ENCODE results near the gene KRT4. TPM values are rescaled to one million over a fixed set of nuclear protein-coding genes. Genes with fewer than 3 reads are reported as not detected.

Gene KRT4
- total RNA-seq, 1 experiment from 2014 or later, result not detected

DNA sequence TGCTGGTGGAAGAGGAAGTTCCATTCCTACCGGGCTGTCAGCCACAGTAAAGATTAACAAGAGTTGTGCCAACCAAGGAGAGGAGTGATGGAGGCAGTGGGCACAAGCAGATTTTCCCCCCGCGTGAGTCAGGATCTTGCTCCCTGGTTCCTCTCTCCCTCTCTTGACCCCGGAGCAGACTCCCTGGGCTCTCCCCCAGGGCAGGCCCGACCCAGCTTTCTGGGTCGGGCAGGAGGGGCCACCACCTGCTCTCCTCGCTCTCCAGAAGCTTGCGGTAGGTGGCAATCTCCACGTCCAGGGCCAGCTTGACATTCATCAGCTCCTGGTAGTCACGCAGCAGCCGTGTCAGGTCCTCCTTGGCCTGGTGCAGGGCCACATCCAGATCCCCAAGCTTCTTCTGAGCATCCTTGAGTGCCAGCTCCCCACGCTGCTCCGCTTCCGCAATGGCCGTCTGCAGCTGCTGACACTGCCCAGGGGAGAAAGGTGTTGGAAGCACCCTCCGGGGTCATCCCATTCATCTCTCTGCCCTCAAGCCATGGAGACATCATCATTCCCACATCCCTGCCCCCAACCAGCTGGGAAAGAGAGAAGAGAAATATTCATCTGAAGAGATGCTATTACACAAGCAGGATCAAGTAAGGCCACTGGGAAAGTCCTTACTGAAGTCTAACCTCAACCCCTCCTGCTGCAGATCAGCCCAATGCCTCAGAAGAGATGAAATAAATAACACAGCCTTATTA is 9.0 kb upstream of the KRT4 start:
- no peaks in the 10 kb centered on the region for H3K79me2 ChIP-seq (ENCODE audit: insufficient read depth, low read length)
- DNase-seq, result no peak
- no peak overlapping the region for H2BK120ac ChIP-seq (ENCODE audit: low read depth, low read length, poor library complexity, severe bottlenecking)
- H3K14ac ChIP-seq (ENCODE audit: insufficient read depth, low read length), result no peak overlapping the region
- no peaks in the 10 kb centered on the region; the same call in 1 of the 2 replicates for H3K27me3 Mint-ChIP-seq (ENCODE audit: low read depth)
- WGBS (ENCODE audit: extremely low coverage, insufficient read length, low lambda C conversion rate), result no CpG with 5 or more reads among the region's 16 CpGs
- no peaks in the 10 kb centered on the region for H3K23me2 ChIP-seq (ENCODE audit: insufficient read length, low read depth, low read length, poor library complexity, severe bottlenecking)
- H2AK5ac ChIP-seq (ENCODE audit: insufficient read length, low read length), result no peak overlapping the region
- no peak overlapping the region; a peak in 1 of 7 replicates for H3K27ac Mint-ChIP-seq
- H3K4ac ChIP-seq (ENCODE audit: low read depth, low read length), result no peak overlapping the region
- H3K79me1 ChIP-seq (ENCODE audit: insufficient read depth, low read depth, low read length, poor library complexity, severe bottlenecking), result no peaks in the 10 kb centered on the region
- no peak overlapping the region for H4K91ac ChIP-seq (ENCODE audit: insufficient read length, low read depth, low read length)
- TF ChIP-seq, protein P1, sequence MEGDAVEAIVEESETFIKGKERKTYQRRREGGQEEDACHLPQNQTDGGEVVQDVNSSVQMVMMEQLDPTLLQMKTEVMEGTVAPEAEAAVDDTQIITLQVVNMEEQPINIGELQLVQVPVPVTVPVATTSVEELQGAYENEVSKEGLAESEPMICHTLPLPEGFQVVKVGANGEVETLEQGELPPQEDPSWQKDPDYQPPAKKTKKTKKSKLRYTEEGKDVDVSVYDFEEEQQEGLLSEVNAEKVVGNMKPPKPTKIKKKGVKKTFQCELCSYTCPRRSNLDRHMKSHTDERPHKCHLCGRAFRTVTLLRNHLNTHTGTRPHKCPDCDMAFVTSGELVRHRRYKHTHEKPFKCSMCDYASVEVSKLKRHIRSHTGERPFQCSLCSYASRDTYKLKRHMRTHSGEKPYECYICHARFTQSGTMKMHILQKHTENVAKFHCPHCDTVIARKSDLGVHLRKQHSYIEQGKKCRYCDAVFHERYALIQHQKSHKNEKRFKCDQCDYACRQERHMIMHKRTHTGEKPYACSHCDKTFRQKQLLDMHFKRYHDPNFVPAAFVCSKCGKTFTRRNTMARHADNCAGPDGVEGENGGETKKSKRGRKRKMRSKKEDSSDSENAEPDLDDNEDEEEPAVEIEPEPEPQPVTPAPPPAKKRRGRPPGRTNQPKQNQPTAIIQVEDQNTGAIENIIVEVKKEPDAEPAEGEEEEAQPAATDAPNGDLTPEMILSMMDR (conservative IDR thresholded peaks at IDR 0.05), result no peak
- peaks cover 10 to 13% of the 10 kb centered on the region in 2 experiments for H3K4me1 Mint-ChIP-seq
- no peak overlapping the region for H4K5ac ChIP-seq (ENCODE audit: insufficient read length, low read depth, low read length)
- H3K4me1 ChIP-seq (ENCODE audit: insufficient read depth, low read length), result peaks cover 5% of the 10 kb centered on the region; the same call in 1 of the 2 replicates
- H3K4me2 ChIP-seq (ENCODE audit: insufficient read depth, insufficient read length, low read length), result no peak overlapping the region
- no peaks in the 10 kb centered on the region for H4K20me1 ChIP-seq (ENCODE audit: control insufficient read depth, insufficient read depth, insufficient read length)
- no peak overlapping the region for H2BK5ac ChIP-seq (ENCODE audit: insufficient read length, low read length)
- H3K56ac ChIP-seq (ENCODE audit: insufficient read length, low read depth, low read length), result no peak overlapping the region
- no peaks in the 10 kb centered on the region for H3K9me3 Mint-ChIP-seq
- H3K4me3 Mint-ChIP-seq, result no peak overlapping the region; a peak in 1 of 5 replicates
- H2BK20ac ChIP-seq (ENCODE audit: low read depth, low read length, poor library complexity, severe bottlenecking), result no peak overlapping the region
- no peaks in the 10 kb centered on the region for H3K27me3 ChIP-seq (ENCODE audit: insufficient read depth, low read length)
- no peaks in the 10 kb centered on the region; a peak in 1 of 7 replicates for H3K36me3 Mint-ChIP-seq (ENCODE audit: insufficient read depth in 1 of 3, low read depth in 3 of 3)
- no peak overlapping the region for H2BK12ac ChIP-seq (ENCODE audit: insufficient read length, low read depth, low read length)
- no peak overlapping the region for H3K23ac ChIP-seq (ENCODE audit: insufficient read length, low read depth, low read length)
- H3K18ac ChIP-seq (ENCODE audit: insufficient read length, low read depth, low read length), result no peak overlapping the region
- H3K9ac ChIP-seq (ENCODE audit: extremely low read depth, insufficient read length, low read length), result no peak overlapping the region
- no peaks in the 10 kb centered on the region for H3K9me3 ChIP-seq (ENCODE audit: control insufficient read depth, low read depth, low read length)
- no peak overlapping the region for H3T11ph ChIP-seq (ENCODE audit: low read length)
- no peak overlapping the region for H4K8ac ChIP-seq (replicated peaks; ENCODE audit: insufficient read length, low read depth, low read length)
- no peak overlapping the region for H3K27ac ChIP-seq (ENCODE audit: insufficient read length, low read depth, low read length)
- H2AFZ ChIP-seq (ENCODE audit: low read length), result no peak overlapping the region
- no peak overlapping the region for H2BK15ac ChIP-seq (ENCODE audit: low read depth, low read length)

Measured in H9 (cell line).